ENCODE data around the gene RAVER2. TPM values are rescaled to one million over a fixed set of nuclear protein-coding genes. Genes with fewer than 3 reads are reported as not detected.
"Not testable (repeated sequence)": the region's sequence is repeated elsewhere in the genome, so short reads cannot be mapped to it uniquely, and the experiment has no call there.

RAVER2 gene
- total RNA-seq, 1 donor from 2014 or later = 22.6 TPM

DNA sequence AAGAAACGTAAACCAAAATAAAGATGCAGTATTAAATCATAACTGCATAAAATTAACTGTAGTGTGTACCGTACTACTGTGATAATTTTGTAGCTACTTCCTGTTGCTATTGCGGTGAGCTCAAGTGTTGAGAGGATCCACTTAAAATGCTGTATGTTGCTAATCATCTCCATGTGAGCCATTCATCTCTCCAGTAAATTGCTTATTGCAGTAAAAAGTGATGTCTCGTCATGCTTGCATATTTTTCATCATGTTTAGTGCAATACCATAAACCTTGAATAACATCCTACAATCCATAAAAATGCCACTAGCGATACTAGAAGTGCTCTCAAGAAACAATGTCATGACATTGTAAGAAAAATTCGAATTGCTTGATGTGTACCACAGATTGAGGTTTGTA is 66.3 kb downstream of the RAVER2 start:
- no peak for DNase-seq (ENCODE audit: low spot score)

DNA sequence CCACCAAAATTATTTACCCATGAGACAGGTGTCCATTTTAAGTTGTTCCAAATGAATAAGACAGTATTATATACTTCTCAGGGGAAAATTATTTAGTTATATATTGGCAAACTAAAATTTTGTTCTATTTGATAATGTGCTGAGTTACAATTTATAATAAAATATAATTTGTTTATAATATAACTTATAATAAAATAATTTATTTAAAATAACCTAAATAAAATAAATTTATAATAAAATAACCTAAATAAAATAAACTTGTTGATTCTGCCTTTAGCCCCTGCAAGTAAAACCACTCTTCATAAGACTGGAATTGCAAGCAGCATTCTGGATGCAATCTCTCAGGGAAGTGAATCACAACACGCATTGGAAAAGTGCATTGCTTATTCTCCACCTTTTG is 69.6 kb downstream of the RAVER2 start:
- no peak for DNase-seq (ENCODE audit: low spot score)

DNA sequence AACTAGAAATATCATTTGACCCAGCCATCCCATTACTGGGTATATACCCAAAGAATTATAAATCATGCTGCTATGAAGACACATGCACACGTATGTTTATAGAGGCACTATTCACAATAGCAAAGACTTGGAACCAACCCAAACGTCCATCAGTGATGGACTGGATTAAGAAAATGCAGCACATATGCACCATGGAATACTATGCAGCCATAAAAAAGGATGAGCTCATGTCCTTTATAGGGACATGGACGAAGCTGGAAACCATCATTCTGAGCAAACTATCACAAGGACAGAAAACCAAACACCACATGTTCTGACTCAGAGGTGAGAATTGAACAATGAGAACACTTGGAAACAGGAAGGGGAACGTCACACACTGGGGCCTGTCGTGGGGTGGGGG is 72.5 kb downstream of the RAVER2 start:
- DNase-seq (ENCODE audit: low spot score) = not testable (repeated sequence)

DNA sequence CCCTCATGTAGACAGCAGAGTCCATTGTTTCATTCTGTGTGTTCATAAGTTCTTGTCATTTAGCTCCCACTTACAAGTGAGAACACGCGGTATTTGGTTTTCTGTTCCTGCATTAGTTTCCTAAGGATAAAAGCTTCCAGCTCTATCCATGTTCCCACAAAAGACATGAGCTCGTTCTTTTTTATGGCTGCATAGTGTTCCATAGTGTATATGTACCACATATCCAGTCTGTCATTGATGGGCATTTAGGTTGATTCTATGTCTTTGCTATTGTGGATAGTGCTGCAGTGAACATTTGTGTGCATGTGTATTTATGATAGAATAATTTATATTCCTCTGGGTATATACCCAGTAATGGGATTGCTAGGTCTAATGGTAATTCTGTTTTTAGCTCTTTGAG is 75.7 kb downstream of the RAVER2 start:
- not testable (repeated sequence) for DNase-seq (ENCODE audit: low spot score)

DNA sequence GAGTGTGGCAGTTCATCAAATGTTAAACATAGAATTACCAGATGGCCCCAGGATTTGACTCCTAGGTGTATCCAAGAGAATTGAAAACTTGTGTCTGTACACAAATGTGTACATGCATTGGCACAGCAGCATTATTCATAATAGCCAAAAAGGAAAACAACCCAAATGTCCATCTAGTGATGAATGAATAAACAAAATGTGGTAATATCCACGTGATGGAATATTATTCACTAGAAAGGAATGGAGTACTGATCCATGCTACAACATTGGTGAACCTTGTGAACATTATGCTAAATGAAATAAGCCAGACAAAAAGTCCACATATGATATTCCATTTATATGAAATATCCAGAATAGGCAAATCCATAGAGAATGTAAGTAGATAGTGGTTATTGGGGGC is 77.7 kb downstream of the RAVER2 start:
- DNase-seq (ENCODE audit: low spot score) = no peak

GRCh38 chr1:64823691-64824476 is 79.0 kb downstream of the RAVER2 start:
- peak; percentile 82 for DNase-seq (ENCODE audit: low spot score)

- DNase-seq (ENCODE audit: low spot score) = no peak
Measured at GRCh38 chr1:64826991-64827390, 82.1 kb downstream of the RAVER2 start.

GRCh38 chr1:64828829-64829228 is 84.0 kb downstream of the RAVER2 start:
- no peak for DNase-seq (ENCODE audit: low spot score)

- no peak for DNase-seq (ENCODE audit: low spot score)
Measured at GRCh38 chr1:64829411-64830029, 84.6 kb downstream of the RAVER2 start.

- no peak for DNase-seq (ENCODE audit: low spot score)
Measured at GRCh38 chr1:64830030-64830651, 85.3 kb downstream of the RAVER2 start.

- DNase-seq (ENCODE audit: low spot score) = no peak
Measured at GRCh38 chr1:64834734-64835133, 89.9 kb downstream of the RAVER2 start.

DNA sequence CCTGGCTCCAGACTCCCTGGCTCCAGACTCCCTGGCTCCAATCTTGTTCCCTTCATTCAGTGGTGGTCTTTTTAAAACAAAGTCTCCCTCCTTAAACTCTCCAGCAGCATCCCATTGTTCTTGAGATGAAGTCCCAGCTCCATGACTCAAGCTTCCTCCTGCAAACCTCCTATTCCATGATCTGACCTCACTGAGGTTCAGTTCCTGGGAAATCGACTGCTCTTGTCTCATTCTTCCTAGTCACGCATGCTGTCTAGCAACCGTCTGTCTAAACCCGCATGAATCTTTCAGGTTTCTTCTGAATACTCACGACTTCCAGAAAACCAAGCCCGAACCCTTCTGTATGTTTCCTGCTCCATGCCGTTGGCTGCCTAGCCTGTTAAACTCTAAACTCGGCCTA is 91.9 kb downstream of the RAVER2 start:
- no peak for DNase-seq (ENCODE audit: low spot score)

DNA sequence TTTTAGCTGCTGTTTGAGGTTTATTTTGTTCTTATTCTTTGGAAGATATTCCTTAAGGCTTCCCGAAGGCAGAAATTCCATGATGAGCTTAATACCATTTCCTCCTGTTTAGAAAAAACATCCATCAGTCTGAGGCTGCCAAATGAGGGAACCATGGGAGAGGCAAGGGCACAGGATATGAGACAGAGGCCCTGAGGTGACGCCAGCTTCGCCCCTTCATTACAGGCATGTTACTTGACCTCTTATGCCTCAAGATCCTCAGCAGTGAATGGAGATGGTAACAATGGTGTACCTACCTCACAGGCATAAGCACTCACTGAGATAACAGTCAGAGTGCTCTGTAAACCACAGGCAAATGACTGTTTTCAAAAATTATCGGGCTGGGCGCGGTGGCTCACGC is 93.6 kb downstream of the RAVER2 start:
- no peak for DNase-seq (ENCODE audit: low spot score)

DNA sequence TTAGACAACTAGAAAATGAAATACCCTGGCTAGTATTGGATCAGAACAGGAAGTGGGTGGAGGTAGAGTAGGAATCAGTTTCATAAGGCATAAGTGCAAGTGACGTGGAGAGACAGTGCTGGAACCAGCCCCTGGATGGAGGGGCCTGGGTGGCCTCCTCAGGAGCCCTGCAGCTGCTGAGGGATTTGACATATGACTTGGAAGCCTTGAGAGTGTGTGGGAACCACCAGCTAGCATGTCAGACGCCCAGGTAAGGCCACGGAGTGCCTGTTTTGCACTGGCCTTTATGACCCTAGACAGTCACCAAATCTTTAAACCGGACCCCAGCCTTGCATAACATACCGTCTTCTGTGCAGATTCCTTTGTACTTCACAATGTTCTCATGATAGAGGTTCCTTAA is 94.4 kb downstream of the RAVER2 start:
- DNase-seq (ENCODE audit: low spot score) = no peak

DNA sequence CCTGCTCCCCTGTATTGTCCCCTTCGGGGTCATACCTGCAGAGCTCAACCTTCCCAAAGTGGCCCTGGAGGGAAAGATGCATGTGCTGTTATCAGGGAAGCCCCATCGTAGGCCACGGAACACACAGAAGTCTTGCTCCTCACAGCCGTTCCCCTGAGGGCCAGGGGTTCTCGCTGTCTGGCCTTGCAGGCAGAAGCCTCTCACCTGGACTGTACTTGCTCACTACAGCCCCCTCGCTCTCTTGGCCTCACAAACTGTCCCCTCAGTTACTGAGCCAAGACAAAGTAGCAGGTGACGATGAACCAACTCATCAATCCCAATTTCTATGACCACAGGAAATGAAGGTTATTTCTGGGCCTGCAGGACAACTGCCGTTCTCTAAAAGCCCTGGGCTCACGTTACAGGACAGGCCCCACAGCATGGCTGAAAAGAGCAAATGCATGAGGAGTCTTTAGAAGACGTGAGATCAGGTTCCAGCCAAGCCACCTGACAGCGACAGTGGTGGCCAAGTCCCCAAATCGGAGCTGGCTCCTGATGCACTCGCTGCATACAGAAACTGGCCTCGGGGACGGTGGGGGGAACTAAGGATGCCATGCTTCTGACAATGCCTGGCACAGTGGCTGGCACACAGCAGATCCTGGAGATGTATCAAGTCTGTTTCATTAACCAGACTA is 95.0 kb downstream of the RAVER2 start:
- no peak for DNase-seq (ENCODE audit: low spot score)

GRCh38 chr1:64841330-64842065 is 96.6 kb downstream of the RAVER2 start:
- no peak for DNase-seq (ENCODE audit: low spot score)

- no peak for DNase-seq (ENCODE audit: low spot score)
Measured at GRCh38 chr1:64842224-64842623, 97.3 kb downstream of the RAVER2 start.

- DNase-seq (ENCODE audit: low spot score) = no peak
Measured at GRCh38 chr1:64843675-64844074, 98.8 kb downstream of the RAVER2 start.

GRCh38 chr1:64844175-64844574 is 99.3 kb downstream of the RAVER2 start:
- DNase-seq (ENCODE audit: low spot score) = no peak

DNA sequence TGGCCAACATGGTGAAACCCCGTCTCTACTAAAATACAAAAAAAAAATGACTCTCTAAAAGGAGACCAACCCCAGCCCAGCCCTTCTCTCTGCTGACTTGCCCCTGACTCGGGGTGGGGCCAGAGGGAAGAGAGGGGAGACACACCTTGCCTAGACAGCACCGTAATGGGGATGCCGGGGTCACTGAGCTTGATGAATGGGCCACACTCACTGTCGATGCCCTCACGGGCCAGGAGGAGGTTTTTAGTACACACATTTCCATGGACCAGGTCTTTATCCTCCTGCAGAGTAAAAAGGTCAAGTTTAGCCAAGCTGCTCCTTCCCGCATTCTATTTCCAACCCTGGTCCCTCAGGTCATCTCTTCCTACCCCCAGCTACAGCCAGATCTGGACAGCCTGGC is 99.7 kb downstream of the RAVER2 start:
- no peak for DNase-seq (ENCODE audit: low spot score)

- no peak for DNase-seq (ENCODE audit: low spot score)
Measured at GRCh38 chr1:64845831-64846425, 101.1 kb downstream of the RAVER2 start.

All from mucosa of gallbladder (tissue), 1 donor.